HL-60 (cell line): ENCODE measurements around the gene PAX5.

Source experiments
- DNase-seq, 2 experiments: peaks; one replicate each; pipeline ENCODE4 v3.0.0-alpha.2; 2010 to 2020; ENCODE audit warnings: low read depth in 1 of 2, low spot score in 1 of 2
- H3K27ac ChIP-seq: fragments of 250-450 bp; sonication (Bioruptor Pico); replicated peaks from 2 replicates; pipeline ENCODE4 v1.5.1; 2020; ENCODE audit warnings: mild to moderate bottlenecking, moderate library complexity
- H3K27me3 ChIP-seq: fragments of 250-450 bp; sonication (Bioruptor Pico); 2 replicates; pipeline ENCODE4 v1.5.1; 2021; ENCODE audit warnings: mild to moderate bottlenecking, moderate library complexity; ENCODE audit not compliant: insufficient read depth, poor library complexity, severe bottlenecking
- H3K4me3 ChIP-seq: replicated peaks from 2 replicates; pipeline ENCODE4 v1.5.1; 2011; ENCODE audit warnings: mild to moderate bottlenecking, control low read depth, low read length; ENCODE audit not compliant: insufficient read depth
- CTCF ChIP-seq: IDR thresholded peaks from one replicate; pipeline ENCODE4 v1.5.1; 2011; ENCODE audit warnings: low read length, control low read depth, inconsistent platforms; ENCODE audit not compliant: insufficient read depth
- GABPA ChIP-seq: IDR thresholded peaks from 2 replicates; pipeline ENCODE4 v1.6.1; 2012; ENCODE audit warnings: low read depth
- POLR2AphosphoS5 ChIP-seq: IDR thresholded peaks from 2 replicates; pipeline ENCODE4 v1.6.1; 2012; ENCODE audit warnings: low read depth
- REST ChIP-seq: IDR thresholded peaks from 2 replicates; pipeline ENCODE4 v1.6.1; 2012; ENCODE audit warnings: low read depth; ENCODE audit not compliant: insufficient replicate concordance
- SPI1 ChIP-seq: IDR thresholded peaks from 2 replicates; pipeline ENCODE4 v1.6.1; 2012; ENCODE audit warnings: low read depth, mild to moderate bottlenecking, borderline replicate concordance

Gene PAX5

GRCh38 chr9:36794461-36794860 is 239.6 kb downstream of the PAX5 start:
- H3K4me3 ChIP-seq = no peak overlapping the region
- TF ChIP-seq REST (no peak), POLR2AphosphoS5 (no peak), GABPA (no peak), CTCF (no peak), SPI1 (no peak)
- no peak overlapping the region for H3K27ac ChIP-seq
- DNase-seq = no peak
- no peaks in the 10 kb centered on the region for H3K27me3 ChIP-seq

GRCh38 chr9:36793277-36793676 is 240.8 kb downstream of the PAX5 start:
- no peak for DNase-seq
- H3K4me3 ChIP-seq = no peak overlapping the region
- no peaks in the 10 kb centered on the region for H3K27me3 ChIP-seq
- TF ChIP-seq CTCF (no peak), REST (no peak), SPI1 (no peak)
- no peak overlapping the region for H3K27ac ChIP-seq

GRCh38 chr9:36791222-36791950 is 242.7 kb downstream of the PAX5 start:
- H3K4me3 ChIP-seq = no peak overlapping the region
- no peak for TF ChIP-seq REST
- no peak for TF ChIP-seq GABPA
- no peak for TF ChIP-seq POLR2AphosphoS5
- no peak for TF ChIP-seq CTCF
- no peak for TF ChIP-seq SPI1
- DNase-seq = no peak
- no peaks in the 10 kb centered on the region for H3K27me3 ChIP-seq
- H3K27ac ChIP-seq = no peak overlapping the region
